Stomach smooth muscle (tissue), 2 donors: Measurements from ENCODE around the gene CHPF.

Source experiments
- H3K27ac ChIP-seq: one replicate; pipeline ENCODE4 v1.7.0; 2013; ENCODE audit warnings: mild to moderate bottlenecking, low read length, inconsistent platforms
- H3K27me3 ChIP-seq, 2 donors: one replicate each; pipeline ENCODE4 v1.7.0; 2013; ENCODE audit warnings: low read length in 2 of 2; ENCODE audit not compliant: insufficient read depth in 2 of 2, control insufficient read depth in 1 of 2
- H3K36me3 ChIP-seq, 2 donors: one replicate each; pipeline ENCODE4 v1.7.0; 2013; ENCODE audit warnings: low read length in 2 of 2; ENCODE audit not compliant: control insufficient read depth in 2 of 2, insufficient read depth in 2 of 2
- H3K4me1 ChIP-seq: one replicate; pipeline ENCODE4 v1.7.0; 2013; ENCODE audit warnings: low read length; ENCODE audit not compliant: control insufficient read depth, insufficient read depth
- H3K4me3 ChIP-seq, 2 donors: one replicate each; pipeline ENCODE4 v1.7.0; 2013; ENCODE audit warnings: low read length in 2 of 2
- H3K9ac ChIP-seq, 2 donors: one replicate each; pipeline ENCODE4 v1.7.0; 2013; ENCODE audit warnings: low read length in 2 of 2, mild to moderate bottlenecking in 1 of 2
- H3K9me3 ChIP-seq, 2 donors: one replicate each; pipeline ENCODE4 v1.7.0; 2013; ENCODE audit warnings: low read length in 2 of 2; ENCODE audit not compliant: control insufficient read depth in 2 of 2
- donor health status: healthy.
- donor health status: Pancreatic carcinoma.

CHPF gene

DNA sequence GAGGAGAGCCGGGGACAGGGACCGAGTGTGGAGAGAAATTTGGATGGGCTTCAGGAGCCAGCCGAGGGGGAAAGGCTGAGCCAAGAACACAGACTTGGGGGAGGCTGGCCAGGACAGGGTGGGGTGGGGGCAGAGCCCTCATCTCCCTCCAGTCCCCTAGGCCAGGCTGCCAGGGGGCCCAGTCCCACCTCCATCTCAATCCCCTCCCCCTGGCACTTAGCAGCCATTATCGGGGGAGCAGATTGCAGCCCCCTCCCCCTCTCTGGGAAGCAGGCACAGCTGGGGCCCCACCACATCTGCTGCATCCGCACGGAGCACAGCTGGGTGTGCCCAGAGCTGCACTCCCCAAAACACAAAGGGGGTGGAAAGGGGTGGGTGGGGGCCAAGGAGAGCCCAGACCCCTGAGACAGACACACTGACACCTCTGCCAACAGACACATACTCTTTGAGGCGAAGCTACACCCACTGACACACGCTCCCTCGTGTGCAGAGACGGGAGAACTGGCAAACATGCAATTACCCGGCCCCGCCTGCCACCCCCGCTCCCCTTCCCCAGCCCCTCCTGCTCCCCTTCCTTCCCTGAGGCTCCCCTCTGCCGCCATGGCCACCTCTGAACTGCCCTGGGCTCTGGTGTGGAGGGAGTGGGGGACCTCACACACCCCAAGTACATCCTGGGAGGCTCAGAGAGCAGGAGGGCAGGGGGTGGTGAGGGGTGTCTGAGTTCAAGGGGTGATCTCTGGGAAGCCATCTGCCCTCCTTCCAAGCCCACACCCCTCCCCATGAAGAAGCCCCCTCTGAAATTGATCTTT is 34.4 kb downstream of the CHPF start:
- no peak overlapping the region for H3K9ac ChIP-seq
- H3K36me3 ChIP-seq = peaks cover 12 to 15% of the 10 kb centered on the region in 2 donors
- H3K9me3 ChIP-seq = no peaks in the 10 kb centered on the region
- H3K27me3 ChIP-seq = peaks cover 5 to 11% of the 10 kb centered on the region in 2 donors
- H3K27ac ChIP-seq = no peak overlapping the region
- peaks cover 14% of the 10 kb centered on the region for H3K4me1 ChIP-seq
- no peak overlapping the region for H3K4me3 ChIP-seq

DNA sequence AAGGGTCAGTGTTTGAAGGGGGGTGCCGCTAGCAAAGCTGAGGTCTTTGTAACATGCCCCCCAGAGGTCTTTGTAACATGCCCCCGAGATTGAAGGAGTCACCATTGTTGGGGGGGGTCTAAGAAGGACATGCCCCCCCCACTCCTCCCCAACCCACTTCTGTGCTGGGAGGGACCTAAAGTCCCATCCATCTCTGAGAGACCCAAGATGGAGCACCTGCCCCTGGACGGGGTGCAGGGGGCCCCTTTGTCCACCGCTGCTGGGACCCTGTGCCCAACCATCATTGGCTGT is 35.2 kb downstream of the CHPF start:
- Histone ChIP-seq H3K27ac (no peak overlapping the region), H3K4me1 (peaks cover 12% of the 10 kb centered on the region), H3K4me3 (no peak overlapping the region), H3K36me3 (peaks cover 20 to 22% of the 10 kb centered on the region in 2 donors), H3K9me3 (no peaks in the 10 kb centered on the region), H3K27me3 (peaks cover 5 to 8% of the 10 kb centered on the region in 2 donors), H3K9ac (no peak overlapping the region)

DNA sequence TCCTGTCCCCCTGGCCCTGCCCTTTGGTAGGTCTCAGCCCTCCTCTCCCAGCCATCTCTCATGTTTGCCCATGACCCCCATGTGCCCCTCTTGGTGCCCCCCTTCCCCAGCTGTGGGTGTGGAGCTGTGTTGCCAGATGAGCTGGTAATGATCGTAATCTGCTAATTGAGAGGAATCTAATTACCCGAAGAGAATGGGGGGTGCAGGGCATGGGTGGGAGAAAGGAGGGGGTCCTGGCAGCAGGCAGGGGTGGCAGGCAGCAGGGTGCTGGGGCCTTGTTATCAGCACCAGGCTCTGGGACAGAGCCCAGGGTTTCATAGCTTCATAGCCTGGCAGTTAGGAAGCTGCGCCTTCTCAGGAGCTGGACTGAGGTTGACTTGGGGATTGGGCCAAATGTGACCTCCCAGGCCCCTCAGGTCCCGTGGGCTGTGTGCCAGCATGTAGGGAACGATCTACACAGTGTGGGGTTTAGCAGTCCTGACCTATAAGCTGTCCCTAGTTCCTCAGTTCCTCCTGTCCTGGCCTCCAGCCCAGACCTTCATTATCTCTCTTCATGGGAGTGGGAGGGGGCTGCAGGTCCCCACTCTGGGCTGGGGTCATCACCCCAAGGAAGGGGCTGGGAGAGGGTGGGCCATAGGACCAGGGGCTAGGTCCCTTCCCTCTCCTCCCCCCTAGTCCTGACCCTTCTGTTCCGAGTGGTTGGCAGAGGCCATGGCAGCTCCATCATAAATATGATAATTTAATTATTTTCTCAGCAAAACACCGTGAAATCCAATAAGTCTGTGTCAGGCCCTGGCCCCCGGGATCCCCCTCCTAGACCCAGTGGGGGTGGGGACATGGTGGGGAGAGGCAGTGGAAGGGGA is 35.8 kb downstream of the CHPF start:
- peaks cover 12% of the 10 kb centered on the region for H3K4me1 ChIP-seq
- no peak overlapping the region for H3K4me3 ChIP-seq
- no peak overlapping the region for H3K27ac ChIP-seq

DNA sequence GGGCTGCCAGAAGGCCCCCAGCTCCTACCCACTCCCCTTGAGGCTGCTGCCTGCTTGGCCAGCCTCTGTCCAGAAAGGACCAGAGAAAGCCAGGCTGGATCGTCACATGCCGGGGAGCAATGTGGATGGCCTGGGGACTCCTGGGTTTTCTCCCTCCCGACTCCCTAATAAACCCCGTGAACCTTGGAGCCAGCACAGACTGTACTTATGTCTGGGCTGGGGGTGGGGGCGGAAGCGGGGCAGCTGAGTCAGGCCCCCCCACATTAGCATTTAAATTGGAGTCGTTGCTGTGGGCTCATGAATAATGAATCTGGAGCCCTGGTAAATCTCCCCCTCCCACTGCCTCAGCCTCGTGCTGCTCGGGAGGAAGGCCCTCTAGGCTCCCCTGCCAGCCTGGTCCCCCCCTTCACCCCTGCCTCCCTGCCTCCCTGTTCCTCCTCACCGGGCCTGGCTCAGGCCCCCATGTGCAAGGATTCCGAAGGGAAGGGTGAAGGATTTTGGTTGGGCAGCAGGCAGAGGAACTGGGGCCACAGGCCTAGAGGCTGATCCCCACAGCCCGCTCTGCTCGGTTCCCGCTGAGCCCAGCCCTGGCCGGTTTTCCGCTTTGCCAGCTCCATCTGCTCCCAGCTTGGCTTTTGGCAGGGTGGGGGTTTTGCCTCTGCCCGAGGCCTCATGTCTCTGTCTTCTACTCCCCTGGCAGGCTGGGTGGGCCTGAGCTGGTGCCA is 36.6 kb downstream of the CHPF start:
- Histone ChIP-seq H3K27me3 (peaks cover 2 to 5% of the 10 kb centered on the region in 2 donors), H3K4me3 (no peak overlapping the region), H3K9me3 (no peaks in the 10 kb centered on the region), H3K36me3 (peaks cover 23 to 25% of the 10 kb centered on the region in 2 donors), H3K27ac (no peak overlapping the region), H3K9ac (no peak overlapping the region), H3K4me1 (peaks cover 10% of the 10 kb centered on the region)

More for the DNA sequence above, 35.8 kb downstream of the CHPF start:
- Histone ChIP-seq H3K27me3 (peaks cover 5 to 8% of the 10 kb centered on the region in 2 donors), H3K9ac (no peak overlapping the region), H3K36me3 (peaks cover 23% of the 10 kb centered on the region in 2 donors), H3K9me3 (no peaks in the 10 kb centered on the region)

DNA sequence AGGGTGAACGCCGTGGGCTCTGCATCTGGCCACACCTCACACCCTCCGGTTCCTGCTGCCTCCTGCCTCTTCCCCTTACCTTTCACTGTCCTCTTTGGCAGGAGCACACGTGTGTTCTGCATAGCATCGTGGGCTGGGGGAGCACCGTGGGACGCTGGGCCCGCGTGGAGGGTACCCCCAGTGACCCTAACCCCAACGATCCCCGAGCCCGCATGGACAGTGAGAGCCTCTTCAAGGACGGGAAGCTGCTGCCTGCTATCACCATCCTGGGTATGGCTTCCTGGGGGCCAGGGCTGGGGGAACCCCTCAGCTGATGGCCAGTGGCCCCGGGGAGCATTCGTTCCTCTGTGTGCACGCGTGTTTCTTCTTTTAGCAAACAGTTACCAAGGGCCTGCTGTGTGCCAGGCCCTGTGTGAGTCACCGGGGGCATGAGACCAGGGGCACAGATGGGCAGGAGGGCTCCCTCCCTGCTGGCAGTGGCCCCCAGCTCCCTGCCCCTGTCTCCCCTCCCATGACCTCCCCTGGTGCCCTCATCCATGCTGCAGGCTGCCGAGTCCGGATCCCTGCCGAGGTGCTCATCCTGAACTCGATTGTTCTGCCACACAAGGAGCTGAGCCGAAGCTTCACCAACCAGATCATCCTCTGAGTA is 37.3 kb downstream of the CHPF start:
- H3K9ac ChIP-seq = no peak overlapping the region
- peaks cover 2 to 5% of the 10 kb centered on the region in 2 donors for H3K27me3 ChIP-seq
- H3K4me3 ChIP-seq = no peak overlapping the region
- H3K36me3 ChIP-seq = peaks cover 23 to 25% of the 10 kb centered on the region in 2 donors
- no peak overlapping the region for H3K27ac ChIP-seq
- H3K9me3 ChIP-seq = no peaks in the 10 kb centered on the region
- peaks cover 10% of the 10 kb centered on the region for H3K4me1 ChIP-seq

DNA sequence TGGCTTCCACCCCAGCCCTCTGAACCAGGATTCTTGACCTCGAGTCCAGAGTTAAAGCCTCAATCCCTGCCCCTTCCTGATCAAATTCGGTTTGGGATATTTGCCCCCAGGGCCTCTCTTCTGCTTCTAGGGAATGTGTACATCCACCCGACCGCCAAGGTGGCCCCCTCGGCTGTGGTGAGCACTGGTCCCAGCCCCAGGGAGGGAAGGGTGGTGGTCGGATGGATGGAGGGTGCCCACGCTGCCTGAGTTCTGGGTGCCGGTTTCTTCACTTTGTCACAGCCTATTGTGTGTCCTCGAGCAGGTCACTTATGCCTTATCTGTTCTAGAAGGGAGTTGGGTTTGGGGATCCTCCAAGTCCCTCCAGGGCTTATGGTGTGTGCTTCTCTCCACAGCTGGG is 38.0 kb downstream of the CHPF start:
- Histone ChIP-seq H3K9ac (no peak overlapping the region), H3K36me3 (peaks cover 23 to 25% of the 10 kb centered on the region in 2 donors), H3K27me3 (peaks cover 2 to 5% of the 10 kb centered on the region in 2 donors), H3K4me1 (peaks cover 10% of the 10 kb centered on the region), H3K9me3 (no peaks in the 10 kb centered on the region), H3K4me3 (no peak overlapping the region), H3K27ac (no peak overlapping the region)

DNA sequence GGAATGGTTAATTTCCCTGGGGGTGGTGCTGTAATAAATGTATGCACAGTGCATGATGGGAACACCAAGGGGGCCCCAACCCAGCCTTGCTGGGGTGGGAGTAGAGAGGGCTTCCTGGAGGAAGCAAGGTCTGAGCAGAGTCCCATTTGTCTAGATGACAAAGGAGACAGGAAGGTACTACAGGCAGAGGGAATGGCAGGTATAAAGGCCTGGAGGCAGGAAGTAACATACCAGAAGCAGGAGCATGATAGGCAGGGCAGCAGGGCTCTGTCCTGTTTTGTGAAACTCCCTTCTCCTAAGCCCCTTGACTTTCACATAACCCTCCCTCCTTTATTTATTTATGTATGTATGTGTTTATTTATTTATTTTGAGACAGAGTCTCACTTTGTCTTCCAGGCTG is 41.0 kb downstream of the CHPF start:
- Histone ChIP-seq H3K9ac (no peak overlapping the region), H3K4me1 (peaks cover 22% of the 10 kb centered on the region), H3K9me3 (no peaks in the 10 kb centered on the region), H3K4me3 (no peak overlapping the region), H3K27me3 (peaks cover 0 to under 1% of the 10 kb centered on the region in 2 donors), H3K36me3 (peaks cover 23 to 25% of the 10 kb centered on the region in 2 donors), H3K27ac (no peak overlapping the region)

DNA sequence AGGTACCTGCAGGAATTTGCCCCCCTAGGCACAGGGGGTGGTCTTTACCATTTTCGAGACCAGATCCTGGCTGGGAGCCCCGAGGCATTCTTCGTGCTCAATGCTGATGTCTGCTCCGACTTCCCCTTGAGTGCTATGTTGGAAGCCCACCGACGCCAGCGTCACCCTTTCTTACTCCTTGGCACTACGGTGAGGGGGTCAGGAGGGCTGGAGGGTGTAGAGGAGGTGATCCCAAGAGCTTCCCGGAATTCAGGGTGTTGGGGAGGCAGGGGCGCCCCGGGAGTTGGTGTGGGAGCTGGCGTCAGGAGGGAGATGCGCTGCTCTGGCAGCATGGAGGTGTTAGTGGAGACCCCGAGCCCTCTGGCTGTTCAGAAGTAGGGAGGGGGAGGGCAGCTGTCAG is 41.8 kb downstream of the CHPF start:
- H3K4me1 ChIP-seq = peaks cover 30% of the 10 kb centered on the region
- peaks cover 23 to 25% of the 10 kb centered on the region in 2 donors for H3K36me3 ChIP-seq
- H3K27me3 ChIP-seq = peaks cover 0 to 2% of the 10 kb centered on the region in 2 donors
- no peaks in the 10 kb centered on the region for H3K9me3 ChIP-seq
- H3K4me3 ChIP-seq = no peak overlapping the region
- H3K27ac ChIP-seq = no peak overlapping the region
- H3K9ac ChIP-seq = no peak overlapping the region

DNA sequence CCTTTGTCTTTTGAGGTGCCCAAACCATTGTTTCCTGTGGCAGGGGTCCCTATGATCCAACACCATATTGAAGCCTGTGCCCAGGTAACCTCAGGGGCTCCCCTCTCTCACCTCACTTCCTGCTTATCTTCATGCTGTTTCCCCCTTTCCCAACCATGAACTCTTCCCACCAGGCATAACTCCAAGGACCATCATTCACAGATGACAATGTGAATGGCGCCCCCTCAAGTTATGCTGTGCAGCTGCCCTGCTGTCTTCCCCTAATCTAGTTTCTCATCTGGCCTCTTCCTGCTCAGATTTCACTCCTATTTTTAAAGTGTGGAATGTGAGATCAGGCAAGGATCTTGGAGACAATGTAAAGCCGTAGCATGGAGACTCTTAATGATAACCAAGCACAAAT is 43.5 kb downstream of the CHPF start:
- Histone ChIP-seq H3K4me3 (no peak overlapping the region), H3K27ac (no peak overlapping the region), H3K4me1 (peaks cover 47% of the 10 kb centered on the region), H3K36me3 (peaks cover 16% of the 10 kb centered on the region in 2 donors), H3K9ac (no peak overlapping the region), H3K27me3 (peaks cover 0 to 2% of the 10 kb centered on the region in 2 donors), H3K9me3 (no peaks in the 10 kb centered on the region)

DNA sequence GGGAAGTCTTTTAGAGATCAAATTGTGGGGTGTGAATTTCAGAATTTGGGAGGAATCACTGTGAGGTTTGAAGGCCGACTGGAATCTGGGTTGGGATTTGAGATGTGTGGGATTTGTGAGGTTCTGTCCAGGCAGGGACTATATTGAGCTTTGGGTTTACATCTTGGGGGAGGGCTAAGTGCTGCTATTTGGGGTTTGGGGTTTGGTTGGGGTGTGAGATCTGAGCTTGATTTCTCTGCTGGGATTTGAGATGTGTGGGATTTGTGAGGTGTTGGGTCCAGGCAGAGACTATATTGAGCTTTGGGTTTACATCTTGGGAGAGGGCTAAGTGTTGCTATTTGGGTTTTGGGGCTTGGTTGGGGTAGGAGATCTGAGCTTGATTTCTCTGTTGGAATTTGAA is 44.1 kb downstream of the CHPF start:
- peaks cover 50% of the 10 kb centered on the region for H3K4me1 ChIP-seq
- peaks cover 0 to 2% of the 10 kb centered on the region in 2 donors for H3K27me3 ChIP-seq
- no peak overlapping the region for H3K27ac ChIP-seq
- H3K9ac ChIP-seq = peak overlapping the region; percentile 91 to 96
- peak overlapping the region; percentile 86 to 95 for H3K4me3 ChIP-seq
- H3K36me3 ChIP-seq = peaks cover 13 to 14% of the 10 kb centered on the region in 2 donors
- no peaks in the 10 kb centered on the region for H3K9me3 ChIP-seq
